ENCODE data around the gene ZNF423.

The ZNF423 gene

GRCh38 chr16:49724774-49725173 lies 131.1 kb downstream of the ZNF423 start:
- no peaks in the 10 kb centered on the region for H3K27me3 ChIP-seq (ENCODE audit: control insufficient read depth, insufficient read depth, low read length)
- H3K36me3 ChIP-seq (ENCODE audit: control insufficient read depth, insufficient read depth, low read length): peaks cover 2% of the 10 kb centered on the region
- H3K9me3 ChIP-seq (ENCODE audit: control insufficient read depth, insufficient read depth, low read depth, low read length): peaks cover 4% of the 10 kb centered on the region

DNA sequence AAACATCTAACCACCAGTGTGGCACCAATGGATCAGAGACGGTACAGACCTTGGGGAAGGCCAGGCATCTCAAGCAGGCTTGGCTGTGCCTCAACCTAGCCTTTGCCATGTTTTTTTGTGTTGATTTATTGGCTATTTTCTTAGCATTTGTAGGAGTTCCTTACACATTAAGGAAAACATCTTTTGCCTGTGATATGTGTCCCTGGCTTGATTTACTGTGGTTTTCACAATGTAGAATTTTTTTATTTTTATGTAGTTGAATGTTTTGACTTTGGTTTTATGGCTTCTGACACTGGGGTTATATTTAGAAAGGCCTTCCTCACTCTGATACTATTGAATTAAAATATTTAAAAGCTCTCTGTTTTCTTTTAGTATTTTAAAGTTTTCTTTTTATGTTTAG lies 132.6 kb downstream of the ZNF423 start:
- H3K4me1 ChIP-seq (ENCODE audit: control insufficient read depth, insufficient read depth, low read length): peaks cover 3% of the 10 kb centered on the region; the same call in 1 of the 2 replicates
- H3K9ac ChIP-seq (ENCODE audit: low read length): no peak overlapping the region
- H3K9me3 ChIP-seq (ENCODE audit: control insufficient read depth, insufficient read depth, low read depth, low read length): no peaks in the 10 kb centered on the region
- H3K36me3 ChIP-seq (ENCODE audit: control insufficient read depth, insufficient read depth, low read length): no peaks in the 10 kb centered on the region
- no peak overlapping the region for H3K4me3 ChIP-seq (ENCODE audit: low read depth, low read length)
- no peaks in the 10 kb centered on the region for H3K27me3 ChIP-seq (ENCODE audit: control insufficient read depth, insufficient read depth, low read length)
- H3K27ac ChIP-seq (ENCODE audit: low read depth, low read length): no peak overlapping the region

More at GRCh38 chr16:49724774-49725173, 131.1 kb downstream of the ZNF423 start:
- H3K27ac ChIP-seq (ENCODE audit: low read depth, low read length): no peak overlapping the region
- H3K4me3 ChIP-seq (ENCODE audit: low read depth, low read length): no peak overlapping the region
- no peak overlapping the region for H3K9ac ChIP-seq (ENCODE audit: low read length)
- peaks cover 3% of the 10 kb centered on the region; the same call in 1 of the 2 replicates for H3K4me1 ChIP-seq (ENCODE audit: control insufficient read depth, insufficient read depth, low read length)

DNA sequence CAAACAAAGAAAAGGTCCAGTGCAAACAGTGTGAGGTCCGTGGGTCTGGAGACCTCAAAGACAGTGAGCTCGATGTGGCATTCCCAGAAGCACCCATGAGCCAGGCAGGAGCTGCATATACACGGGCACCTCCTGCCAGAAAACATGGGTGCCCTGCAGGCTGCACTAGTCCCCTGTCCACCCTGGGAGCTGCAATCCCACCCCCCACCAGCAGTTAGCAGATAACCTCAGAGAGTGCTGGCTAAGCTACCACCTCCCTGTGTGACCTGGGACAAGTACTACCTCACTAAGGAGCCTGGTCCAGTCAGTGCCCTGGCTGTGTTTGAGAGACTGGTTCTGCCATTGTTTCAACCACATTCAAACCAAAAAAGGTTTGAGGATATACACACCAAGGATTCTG lies 135.7 kb downstream of the ZNF423 start:
- peaks cover 16% of the 10 kb centered on the region; the same call in 1 of the 2 replicates for H3K4me1 ChIP-seq (ENCODE audit: control insufficient read depth, insufficient read depth, low read length)
- no peak overlapping the region for H3K27ac ChIP-seq (ENCODE audit: low read depth, low read length)
- H3K36me3 ChIP-seq (ENCODE audit: control insufficient read depth, insufficient read depth, low read length): no peaks in the 10 kb centered on the region
- H3K4me3 ChIP-seq (ENCODE audit: low read depth, low read length): no peak overlapping the region
- no peaks in the 10 kb centered on the region for H3K27me3 ChIP-seq (ENCODE audit: control insufficient read depth, insufficient read depth, low read length)
- H3K9ac ChIP-seq (ENCODE audit: low read length): no peak overlapping the region
- H3K9me3 ChIP-seq (ENCODE audit: control insufficient read depth, insufficient read depth, low read depth, low read length): no peaks in the 10 kb centered on the region

DNA sequence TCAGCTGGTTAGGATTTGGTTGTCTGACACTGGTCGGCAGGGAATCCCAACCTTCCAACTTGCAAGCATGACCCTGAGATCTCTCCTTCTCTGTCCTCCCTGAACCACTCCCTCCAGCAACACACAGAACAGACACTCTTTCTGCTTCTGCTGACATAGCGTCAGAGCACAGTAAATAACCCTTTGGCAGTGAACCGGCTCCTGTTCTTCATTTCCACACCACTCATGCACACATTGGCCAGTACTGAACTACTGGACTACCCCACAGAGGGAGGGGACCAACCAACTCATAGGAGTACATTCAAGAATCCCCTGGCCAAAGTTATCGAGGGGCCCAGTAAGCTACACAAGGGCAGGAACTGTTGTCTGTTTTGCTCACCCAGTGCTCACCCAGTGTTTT lies 138.2 kb downstream of the ZNF423 start:
- Histone ChIP-seq H3K9me3 (ENCODE audit: control insufficient read depth, insufficient read depth, low read depth, low read length) (no peaks in the 10 kb centered on the region), H3K27me3 (ENCODE audit: control insufficient read depth, insufficient read depth, low read length) (no peaks in the 10 kb centered on the region), H3K4me3 (ENCODE audit: low read depth, low read length) (no peak overlapping the region), H3K9ac (ENCODE audit: low read length) (no peak overlapping the region), H3K27ac (ENCODE audit: low read depth, low read length) (no peak overlapping the region), H3K4me1 (ENCODE audit: control insufficient read depth, insufficient read depth, low read length) (peaks cover 21% of the 10 kb centered on the region; the same call in 1 of the 2 replicates), H3K36me3 (ENCODE audit: control insufficient read depth, insufficient read depth, low read length) (no peaks in the 10 kb centered on the region)

DNA sequence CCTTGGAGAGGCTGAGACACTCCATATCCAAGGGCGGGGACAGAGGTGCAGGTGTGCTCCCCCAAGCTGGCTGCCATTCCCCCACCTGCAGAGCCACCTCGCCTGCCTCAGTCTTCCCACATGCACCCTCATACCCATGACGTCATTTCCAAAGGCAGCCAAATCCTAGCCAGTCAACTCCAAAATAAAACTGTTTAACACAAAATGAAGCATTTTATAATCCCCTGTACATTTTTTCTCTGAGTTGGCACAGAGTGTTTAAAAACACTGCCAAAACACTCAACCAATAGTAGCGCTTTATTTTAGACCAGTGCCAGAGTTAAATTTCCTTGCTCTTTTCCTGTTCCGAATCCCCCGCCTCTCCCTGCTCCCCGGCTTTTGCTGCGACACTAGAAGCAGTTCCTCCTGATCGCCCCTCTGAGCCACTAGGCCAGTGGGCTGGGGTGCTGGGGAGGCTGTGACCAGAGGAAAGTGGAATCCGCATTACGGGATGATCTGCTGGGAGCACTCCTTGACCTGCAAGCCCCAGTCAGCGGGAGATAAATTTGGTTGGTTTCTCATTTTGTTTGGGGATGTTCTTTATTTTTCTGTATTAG lies 139.5 kb downstream of the ZNF423 start:
- no peaks in the 10 kb centered on the region for H3K36me3 ChIP-seq (ENCODE audit: control insufficient read depth, insufficient read depth, low read length)
- H3K27me3 ChIP-seq (ENCODE audit: control insufficient read depth, insufficient read depth, low read length): no peaks in the 10 kb centered on the region
- no peak overlapping the region for H3K27ac ChIP-seq (ENCODE audit: low read depth, low read length)
- no peak overlapping the region for H3K4me3 ChIP-seq (ENCODE audit: low read depth, low read length)
- peaks cover 21% of the 10 kb centered on the region; the same call in 1 of the 2 replicates for H3K4me1 ChIP-seq (ENCODE audit: control insufficient read depth, insufficient read depth, low read length)
- no peaks in the 10 kb centered on the region for H3K9me3 ChIP-seq (ENCODE audit: control insufficient read depth, insufficient read depth, low read depth, low read length)
- H3K9ac ChIP-seq (ENCODE audit: low read length): no peak overlapping the region

- Histone ChIP-seq H3K9ac (ENCODE audit: low read length) (no peak overlapping the region), H3K4me1 (ENCODE audit: control insufficient read depth, insufficient read depth, low read length) (peaks cover 22% of the 10 kb centered on the region), H3K9me3 (ENCODE audit: control insufficient read depth, insufficient read depth, low read depth, low read length) (no peaks in the 10 kb centered on the region), H3K27me3 (ENCODE audit: control insufficient read depth, insufficient read depth, low read length) (no peaks in the 10 kb centered on the region), H3K36me3 (ENCODE audit: control insufficient read depth, insufficient read depth, low read length) (no peaks in the 10 kb centered on the region), H3K4me3 (ENCODE audit: low read depth, low read length) (no peak overlapping the region), H3K27ac (ENCODE audit: low read depth, low read length) (no peak overlapping the region)
Measured at GRCh38 chr16:49713770-49714169, 142.1 kb downstream of the ZNF423 start.

DNA sequence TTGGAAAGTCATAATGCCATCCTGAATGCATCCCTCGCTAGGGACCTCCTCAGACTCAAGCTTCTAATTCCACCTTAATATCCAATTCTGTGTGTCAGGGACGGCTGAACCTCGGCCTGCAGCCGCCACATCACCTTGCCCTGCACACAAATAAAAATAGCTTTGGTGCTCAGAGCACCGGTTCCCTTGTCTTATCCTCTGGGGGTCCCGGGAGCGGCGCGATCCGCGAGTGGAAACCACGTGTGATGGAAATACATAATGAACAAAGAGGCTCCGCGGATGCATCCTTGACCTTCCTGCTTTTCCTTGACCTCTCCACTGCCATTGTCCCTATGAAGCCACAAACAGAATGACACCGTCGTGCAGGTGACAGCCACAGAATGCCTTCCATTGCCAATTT lies 143.4 kb downstream of the ZNF423 start:
- Histone ChIP-seq H3K4me3 (ENCODE audit: low read depth, low read length) (no peak overlapping the region), H3K4me1 (ENCODE audit: control insufficient read depth, insufficient read depth, low read length) (peaks cover 22% of the 10 kb centered on the region), H3K9me3 (ENCODE audit: control insufficient read depth, insufficient read depth, low read depth, low read length) (no peaks in the 10 kb centered on the region), H3K36me3 (ENCODE audit: control insufficient read depth, insufficient read depth, low read length) (no peaks in the 10 kb centered on the region), H3K27ac (ENCODE audit: low read depth, low read length) (no peak overlapping the region), H3K27me3 (ENCODE audit: control insufficient read depth, insufficient read depth, low read length) (no peaks in the 10 kb centered on the region), H3K9ac (ENCODE audit: low read length) (no peak overlapping the region)

- Histone ChIP-seq H3K27me3 (ENCODE audit: control insufficient read depth, insufficient read depth, low read length) (no peaks in the 10 kb centered on the region), H3K36me3 (ENCODE audit: control insufficient read depth, insufficient read depth, low read length) (no peaks in the 10 kb centered on the region), H3K27ac (ENCODE audit: low read depth, low read length) (no peak overlapping the region), H3K9me3 (ENCODE audit: control insufficient read depth, insufficient read depth, low read depth, low read length) (no peaks in the 10 kb centered on the region), H3K9ac (ENCODE audit: low read length) (no peak overlapping the region), H3K4me3 (ENCODE audit: low read depth, low read length) (no peak overlapping the region), H3K4me1 (ENCODE audit: control insufficient read depth, insufficient read depth, low read length) (peaks cover 22% of the 10 kb centered on the region)
Measured at GRCh38 chr16:49712106-49712505, 143.8 kb downstream of the ZNF423 start.

- peaks cover 15% of the 10 kb centered on the region for H3K4me1 ChIP-seq (ENCODE audit: control insufficient read depth, insufficient read depth, low read length)
Measured at GRCh38 chr16:49709057-49709456, 146.9 kb downstream of the ZNF423 start.

GRCh38 chr16:49708491-49708890 lies 147.4 kb downstream of the ZNF423 start:
- Histone ChIP-seq H3K27me3 (ENCODE audit: control insufficient read depth, insufficient read depth, low read length) (no peaks in the 10 kb centered on the region), H3K9ac (ENCODE audit: low read length) (no peak overlapping the region), H3K9me3 (ENCODE audit: control insufficient read depth, insufficient read depth, low read depth, low read length) (no peaks in the 10 kb centered on the region), H3K36me3 (ENCODE audit: control insufficient read depth, insufficient read depth, low read length) (no peaks in the 10 kb centered on the region), H3K27ac (ENCODE audit: low read depth, low read length) (no peak overlapping the region), H3K4me1 (ENCODE audit: control insufficient read depth, insufficient read depth, low read length) (peaks cover 21% of the 10 kb centered on the region), H3K4me3 (ENCODE audit: low read depth, low read length) (no peak overlapping the region)

More at GRCh38 chr16:49709057-49709456, 146.9 kb downstream of the ZNF423 start:
- Histone ChIP-seq H3K9me3 (ENCODE audit: control insufficient read depth, insufficient read depth, low read depth, low read length) (no peaks in the 10 kb centered on the region), H3K27ac (ENCODE audit: low read depth, low read length) (no peak overlapping the region), H3K4me3 (ENCODE audit: low read depth, low read length) (no peak overlapping the region), H3K9ac (ENCODE audit: low read length) (no peak overlapping the region), H3K36me3 (ENCODE audit: control insufficient read depth, insufficient read depth, low read length) (no peaks in the 10 kb centered on the region), H3K27me3 (ENCODE audit: control insufficient read depth, insufficient read depth, low read length) (no peaks in the 10 kb centered on the region)

GRCh38 chr16:49706620-49707355 lies 149.1 kb downstream of the ZNF423 start:
- Histone ChIP-seq H3K27ac (ENCODE audit: low read depth, low read length) (no peak overlapping the region), H3K9ac (ENCODE audit: low read length) (no peak overlapping the region), H3K4me3 (ENCODE audit: low read depth, low read length) (no peak overlapping the region), H3K36me3 (ENCODE audit: control insufficient read depth, insufficient read depth, low read length) (no peaks in the 10 kb centered on the region), H3K4me1 (ENCODE audit: control insufficient read depth, insufficient read depth, low read length) (peaks cover 38% of the 10 kb centered on the region), H3K9me3 (ENCODE audit: control insufficient read depth, insufficient read depth, low read depth, low read length) (no peaks in the 10 kb centered on the region), H3K27me3 (ENCODE audit: control insufficient read depth, insufficient read depth, low read length) (no peaks in the 10 kb centered on the region)
